CD4-positive, CD25-positive, alpha-beta regulatory T cell (primary cell): ENCODE measurements around the gene KRT35. TPM values are rescaled to one million over a fixed set of nuclear protein-coding genes. Genes with fewer than 3 reads are reported as not detected.

Source experiments
- ATAC-seq, 2 donors: fragments of 150-1000 bp; cut with Tn5 transposase; one replicate each; pipeline ENCODE4 v1.10.0; 2021; ENCODE audit warnings: low read depth in 2 of 2, moderate number of reproducible peaks in 2 of 2, moderate library complexity in 1 of 2
- DNase-seq, 3 donors: peaks; one replicate each; pipeline versions ENCODE4 v3.0.0 to v3.0.0-alpha.2; 2012 to 2022; ENCODE audit warnings: mixed read lengths in 1 of 3
- H3K27ac ChIP-seq: one replicate; pipeline ENCODE4 v1.7.0; 2013; ENCODE audit warnings: mild to moderate bottlenecking, low read length; ENCODE audit not compliant: insufficient read depth, poor library complexity, severe bottlenecking
- H3K27me3 ChIP-seq: one replicate; pipeline ENCODE4 v1.7.0; 2013; ENCODE audit warnings: low read length; ENCODE audit not compliant: control insufficient read depth, insufficient read depth
- H3K36me3 ChIP-seq: one replicate; pipeline ENCODE4 v1.7.0; 2013; ENCODE audit warnings: mild to moderate bottlenecking, low read length, moderate library complexity; ENCODE audit not compliant: control insufficient read depth, insufficient read depth
- H3K4me1 ChIP-seq: 2 replicates; pipeline ENCODE4 v1.7.0; 2013; ENCODE audit warnings: mild to moderate bottlenecking, low read length; ENCODE audit not compliant: insufficient read depth, control insufficient read depth, poor library complexity, severe bottlenecking
- H3K4me3 ChIP-seq: one replicate; pipeline ENCODE4 v1.7.0; 2013; ENCODE audit warnings: low read depth, mild to moderate bottlenecking, low read length, moderate library complexity
- H3K9me3 ChIP-seq, 2 experiments: 1 replicate in 1 of 2; 2 replicates in 1 of 2; pipeline ENCODE4 v1.7.0; 2013; ENCODE audit warnings: low read length in 2 of 2, mild to moderate bottlenecking in 1 of 2, moderate library complexity in 1 of 2; ENCODE audit not compliant: control insufficient read depth in 2 of 2
- H3K27ac Mint-ChIP-seq, 3 donors: one replicate each; pipeline ENCODE4 v1.8.0; 2020 to 2022; ENCODE audit warnings: mild to moderate bottlenecking in 3 of 3, mixed read lengths in 3 of 3, moderate library complexity in 2 of 3
- H3K27me3 Mint-ChIP-seq: one replicate; pipeline ENCODE4 v1.8.0; 2022; ENCODE audit warnings: mild to moderate bottlenecking, mixed read lengths
- H3K36me3 Mint-ChIP-seq: one replicate; pipeline ENCODE4 v1.8.0; 2020; ENCODE audit warnings: mixed read lengths
- H3K4me1 Mint-ChIP-seq, 4 donors: one replicate each; pipeline ENCODE4 v1.8.0; 2020 to 2022; ENCODE audit warnings: mixed read lengths in 4 of 4, mild to moderate bottlenecking in 1 of 4
- H3K4me3 Mint-ChIP-seq, 4 donors: one replicate each; pipeline ENCODE4 v1.8.0; 2020 to 2022; ENCODE audit warnings: mild to moderate bottlenecking in 4 of 4, mixed read lengths in 4 of 4, moderate library complexity in 3 of 4
- H3K9me3 Mint-ChIP-seq, 7 donors: one replicate each; pipeline ENCODE4 v1.8.0; 2020 to 2022; ENCODE audit warnings: mixed read lengths in 7 of 7, mild to moderate bottlenecking in 3 of 7, moderate library complexity in 2 of 7
- polyA plus RNA-seq, 4 donors: library from polyadenylated mRNA; unstranded; fragments of 300-500 nt; fragmentation: Illumina TruSeq; gene quantifications; one replicate each; pipeline ENCODE4 v1.2.3, GENCODE V29; 2021
- total RNA-seq: library from RNA; stranded (reverse); gene quantifications from one replicate; pipeline ENCODE4 v1.2.3, GENCODE V29; 2022

KRT35 gene
- total and polyA plus RNA-seq, 5 donors from 2014 or later, result not detected

DNA sequence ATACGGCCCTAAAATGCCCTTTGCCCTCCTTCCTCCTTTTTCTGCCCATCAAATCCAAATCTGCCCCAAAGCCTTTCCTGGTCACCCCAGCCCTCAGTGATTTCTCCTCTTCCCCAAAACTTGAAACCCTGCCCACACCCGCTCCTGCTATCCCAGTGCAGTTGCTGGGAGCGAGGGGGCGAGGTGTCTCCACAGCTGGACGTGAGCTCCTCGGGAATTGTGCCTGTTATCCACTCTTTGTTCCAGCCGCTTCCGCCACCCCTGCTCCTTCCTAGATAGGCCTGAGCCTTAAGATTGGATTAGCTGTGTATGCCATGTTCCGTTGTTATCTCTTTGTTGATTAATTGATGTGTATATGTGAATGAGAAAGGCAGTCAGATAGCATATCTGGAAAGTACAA, 2.6 kb upstream of the KRT35 start:
- Mint-ChIP-seq H3K4me3 (no peak overlapping the region), H3K36me3 (no peaks in the 10 kb centered on the region), H3K27ac (no peak overlapping the region), H3K27me3 (peaks cover 7% of the 10 kb centered on the region), H3K9me3 (no peaks in the 10 kb centered on the region), H3K4me1 (no peaks in the 10 kb centered on the region)
- H3K27ac ChIP-seq, result no peak overlapping the region
- no peaks in the 10 kb centered on the region for H3K27me3 ChIP-seq
- ATAC-seq (no peak), DNase-seq (no peak)
- H3K9me3 ChIP-seq, result no peaks in the 10 kb centered on the region
- no peaks in the 10 kb centered on the region for H3K4me1 ChIP-seq
- H3K4me3 ChIP-seq, result no peak overlapping the region
- H3K36me3 ChIP-seq, result no peaks in the 10 kb centered on the region

DNA sequence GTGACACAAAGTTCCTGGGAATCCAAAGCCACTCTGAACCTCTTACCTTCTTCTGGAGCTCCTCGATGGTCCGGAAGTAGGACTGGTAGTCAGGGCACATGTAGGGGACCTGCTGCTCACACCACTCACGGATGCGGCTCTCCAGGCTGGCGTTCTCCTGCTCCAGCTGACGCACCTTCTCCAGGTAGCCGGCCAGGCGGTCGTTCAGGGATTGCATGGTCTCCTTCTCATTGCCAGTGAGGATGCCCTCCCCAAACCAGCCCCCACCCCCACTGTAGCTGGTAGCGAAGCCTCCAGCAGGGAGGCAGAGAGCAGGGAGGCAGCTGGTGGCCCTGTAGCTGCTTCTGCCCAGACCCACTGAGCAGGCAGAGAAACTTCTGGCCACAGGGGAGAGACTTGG, 370 bp downstream of the KRT35 start:
- H3K9me3 Mint-ChIP-seq, result no peaks in the 10 kb centered on the region
- no peaks in the 10 kb centered on the region for H3K4me1 ChIP-seq
- H3K4me3 ChIP-seq, result no peak overlapping the region
- H3K27ac ChIP-seq, result no peak overlapping the region
- H3K27me3 Mint-ChIP-seq, result no peaks in the 10 kb centered on the region
- no peak for ATAC-seq
- no peaks in the 10 kb centered on the region for H3K27me3 ChIP-seq
- no peaks in the 10 kb centered on the region for H3K36me3 Mint-ChIP-seq
- DNase-seq, result no peak
- H3K36me3 ChIP-seq, result no peaks in the 10 kb centered on the region
- H3K9me3 ChIP-seq, result no peaks in the 10 kb centered on the region
- H3K27ac Mint-ChIP-seq, result no peak overlapping the region
- no peak overlapping the region for H3K4me3 Mint-ChIP-seq
- H3K4me1 Mint-ChIP-seq, result no peaks in the 10 kb centered on the region

DNA sequence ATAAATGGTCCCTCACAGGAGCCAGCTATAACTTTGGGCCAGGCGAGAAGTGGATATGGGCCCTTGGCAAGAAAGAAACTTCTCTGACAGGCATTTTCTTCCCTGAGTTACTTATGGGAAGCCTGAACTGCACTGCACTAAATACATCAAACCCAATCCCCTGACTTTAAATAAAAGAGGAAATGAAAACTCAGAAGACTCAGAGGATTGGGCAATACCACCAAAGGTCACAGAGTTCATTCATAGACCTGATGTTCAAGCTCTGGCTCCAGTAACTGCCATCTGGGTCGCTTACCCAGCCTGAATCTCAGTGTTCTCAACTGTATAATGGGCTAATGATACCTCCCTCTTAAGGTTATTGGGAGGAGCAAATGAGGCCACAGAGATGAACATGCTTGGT, 815 bp downstream of the KRT35 start:
- H3K36me3 ChIP-seq, result no peaks in the 10 kb centered on the region
- H3K36me3 Mint-ChIP-seq, result no peaks in the 10 kb centered on the region
- H3K9me3 ChIP-seq, result no peaks in the 10 kb centered on the region
- H3K4me3 ChIP-seq, result no peak overlapping the region
- no peaks in the 10 kb centered on the region for H3K4me1 Mint-ChIP-seq
- no peaks in the 10 kb centered on the region for H3K9me3 Mint-ChIP-seq
- H3K27ac Mint-ChIP-seq, result no peak overlapping the region
- no peak for DNase-seq
- H3K27ac ChIP-seq, result no peak overlapping the region
- H3K4me1 ChIP-seq, result no peaks in the 10 kb centered on the region
- H3K27me3 Mint-ChIP-seq, result no peaks in the 10 kb centered on the region
- H3K4me3 Mint-ChIP-seq, result no peak overlapping the region
- no peaks in the 10 kb centered on the region for H3K27me3 ChIP-seq
- no peak for ATAC-seq

DNA sequence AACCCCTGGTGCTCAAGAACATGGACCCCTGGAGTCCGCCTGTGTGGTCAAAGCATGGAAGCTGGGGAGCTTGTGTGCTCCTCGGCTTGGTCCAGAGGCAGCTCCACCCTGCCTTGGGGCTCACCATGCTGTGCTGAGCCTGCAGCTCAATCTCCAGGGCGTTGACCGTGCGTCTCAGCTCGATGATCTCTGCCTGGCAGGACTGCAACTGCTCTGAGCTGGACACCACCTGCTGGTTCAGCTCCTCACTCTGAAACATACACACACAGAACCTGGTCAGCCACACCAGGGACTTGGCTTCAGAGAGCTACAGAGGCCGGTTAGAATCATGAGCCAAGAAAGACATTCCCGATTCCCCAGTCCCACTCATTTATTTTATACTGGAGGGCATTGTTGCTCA, 2.7 kb downstream of the KRT35 start:
- no peaks in the 10 kb centered on the region for H3K4me1 Mint-ChIP-seq
- Histone ChIP-seq H3K4me1 (no peaks in the 10 kb centered on the region), H3K27me3 (no peaks in the 10 kb centered on the region), H3K27ac (no peak overlapping the region), H3K9me3 (no peaks in the 10 kb centered on the region), H3K4me3 (no peak overlapping the region), H3K36me3 (no peaks in the 10 kb centered on the region)
- no peak for ATAC-seq
- H3K27ac Mint-ChIP-seq, result no peak overlapping the region
- DNase-seq, result no peak
- H3K4me3 Mint-ChIP-seq, result no peak overlapping the region
- peaks cover 0 to 1% (median 0%) of the 10 kb centered on the region in 7 donors for H3K9me3 Mint-ChIP-seq
- H3K27me3 Mint-ChIP-seq, result no peaks in the 10 kb centered on the region
- H3K36me3 Mint-ChIP-seq, result no peaks in the 10 kb centered on the region

DNA sequence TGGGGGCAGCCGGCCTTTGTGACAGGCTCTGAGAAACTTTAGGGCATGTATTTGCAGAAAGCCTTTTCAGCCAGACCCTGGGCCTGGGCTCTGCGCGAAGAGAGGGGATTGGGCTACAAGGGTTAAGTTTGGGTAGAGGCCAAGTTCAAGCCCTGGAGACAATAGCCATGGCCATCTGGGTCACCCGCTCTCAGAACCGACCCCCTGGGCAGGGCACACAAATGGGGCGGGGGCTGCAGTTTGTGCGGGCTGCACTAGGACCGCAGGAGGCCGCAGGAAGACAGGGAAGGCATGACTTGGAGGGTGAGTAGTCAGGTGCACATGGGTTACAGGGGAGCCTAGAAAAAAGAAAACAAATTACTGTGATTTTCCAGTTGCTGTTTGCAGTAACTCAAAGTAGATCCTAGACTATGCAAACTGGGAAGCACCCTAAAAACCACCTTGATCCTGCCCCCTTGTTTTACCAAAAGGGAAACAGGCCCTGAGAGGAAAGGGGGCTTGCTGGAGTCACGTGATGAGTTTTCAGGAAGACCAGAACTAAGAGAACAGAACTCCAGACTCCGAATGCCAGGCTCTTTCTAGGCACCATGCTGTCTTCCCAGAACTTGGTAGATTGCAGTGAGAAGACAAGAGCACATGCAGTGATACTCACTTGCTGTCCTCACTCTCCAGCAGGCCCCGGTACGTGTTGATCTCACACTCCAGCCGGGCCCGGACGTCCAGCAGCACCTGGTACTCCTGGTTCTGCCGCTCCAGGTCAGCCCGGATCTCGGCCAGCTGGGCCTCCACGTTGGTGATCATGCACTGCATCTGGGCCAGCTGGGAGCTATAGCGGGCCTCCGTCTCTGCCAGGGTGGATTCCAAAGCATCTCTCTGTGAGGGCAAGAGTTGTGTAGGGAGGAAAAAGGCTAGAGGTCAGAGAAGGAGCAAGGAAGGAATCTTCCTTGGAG, 3.8 kb downstream of the KRT35 start:
- Mint-ChIP-seq H3K27me3 (no peaks in the 10 kb centered on the region), H3K9me3 (peaks cover 0 to 2% (median 0%) of the 10 kb centered on the region in 7 donors), H3K27ac (no peak overlapping the region), H3K4me3 (no peak overlapping the region), H3K36me3 (no peaks in the 10 kb centered on the region), H3K4me1 (no peaks in the 10 kb centered on the region)
- DNase-seq, result no peak
- H3K4me3 ChIP-seq, result no peak overlapping the region
- no peaks in the 10 kb centered on the region for H3K27me3 ChIP-seq
- ATAC-seq, result no peak
- no peaks in the 10 kb centered on the region for H3K36me3 ChIP-seq
- no peaks in the 10 kb centered on the region for H3K4me1 ChIP-seq
- H3K9me3 ChIP-seq, result no peaks in the 10 kb centered on the region
- no peak overlapping the region for H3K27ac ChIP-seq

DNA sequence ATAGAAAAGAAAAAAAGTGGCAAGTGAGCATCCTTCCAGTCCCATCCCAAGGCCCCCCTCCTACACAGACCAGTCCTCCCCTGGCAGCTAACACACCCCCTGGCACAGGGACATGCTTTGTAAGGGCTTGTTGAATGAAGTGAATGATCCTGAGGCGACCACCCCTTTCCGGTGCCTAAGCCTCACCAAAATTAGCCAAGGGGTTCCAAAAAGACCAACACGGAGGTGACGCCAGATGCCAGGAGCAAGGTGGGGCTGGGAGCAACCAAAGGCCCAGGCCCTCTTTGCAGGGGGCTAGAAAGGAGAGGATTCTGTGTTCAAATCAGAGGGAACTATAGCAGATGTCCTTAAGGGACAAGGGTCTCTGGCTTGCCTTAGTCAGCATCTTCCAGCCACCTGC, 5.5 kb downstream of the KRT35 start:
- ATAC-seq, result no peak
- DNase-seq, result no peak
- H3K9me3 Mint-ChIP-seq, result peaks cover 0 to 8% (median 2%) of the 10 kb centered on the region in 7 donors
- H3K36me3 ChIP-seq, result no peaks in the 10 kb centered on the region
- H3K36me3 Mint-ChIP-seq, result no peaks in the 10 kb centered on the region
- no peak overlapping the region for H3K4me3 Mint-ChIP-seq
- no peak overlapping the region for H3K27ac ChIP-seq
- no peaks in the 10 kb centered on the region for H3K4me1 Mint-ChIP-seq
- peaks cover 0 to 3% of the 10 kb centered on the region in 2 experiments for H3K9me3 ChIP-seq
- H3K4me3 ChIP-seq, result no peak overlapping the region
- H3K27ac Mint-ChIP-seq, result no peak overlapping the region
- no peaks in the 10 kb centered on the region for H3K27me3 ChIP-seq
- no peaks in the 10 kb centered on the region for H3K27me3 Mint-ChIP-seq
- H3K4me1 ChIP-seq, result no peaks in the 10 kb centered on the region

DNA sequence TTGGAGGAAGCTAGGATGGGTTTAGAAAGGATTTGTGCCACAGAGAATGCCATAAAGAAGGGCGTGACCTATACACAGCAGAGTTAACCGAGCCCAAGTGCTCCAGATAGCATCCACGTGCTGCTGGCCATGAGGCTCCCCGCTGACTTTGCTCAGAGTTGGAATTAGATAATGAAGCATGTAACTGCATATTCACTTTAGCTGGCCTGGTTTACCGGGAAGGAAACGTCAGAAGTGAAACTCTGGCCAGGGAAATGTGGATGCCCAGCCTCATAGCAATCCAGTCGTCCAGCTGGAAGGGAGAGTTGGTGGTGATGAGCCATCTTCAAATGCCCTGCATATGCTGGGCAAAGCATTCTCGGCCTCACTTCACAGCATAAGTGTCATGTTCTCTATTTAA, 6.1 kb downstream of the KRT35 start:
- Histone ChIP-seq H3K9me3 (peaks cover 0 to 3% of the 10 kb centered on the region in 2 experiments), H3K27ac (no peak overlapping the region), H3K36me3 (no peaks in the 10 kb centered on the region), H3K4me3 (no peak overlapping the region), H3K27me3 (no peaks in the 10 kb centered on the region), H3K4me1 (no peaks in the 10 kb centered on the region)
- Mint-ChIP-seq H3K36me3 (no peaks in the 10 kb centered on the region), H3K4me1 (no peaks in the 10 kb centered on the region), H3K4me3 (no peak overlapping the region), H3K9me3 (peaks cover 0 to 8% (median 2%) of the 10 kb centered on the region in 7 donors), H3K27me3 (no peaks in the 10 kb centered on the region), H3K27ac (no peak overlapping the region)
- ATAC-seq, result no peak
- DNase-seq, result no peak

DNA sequence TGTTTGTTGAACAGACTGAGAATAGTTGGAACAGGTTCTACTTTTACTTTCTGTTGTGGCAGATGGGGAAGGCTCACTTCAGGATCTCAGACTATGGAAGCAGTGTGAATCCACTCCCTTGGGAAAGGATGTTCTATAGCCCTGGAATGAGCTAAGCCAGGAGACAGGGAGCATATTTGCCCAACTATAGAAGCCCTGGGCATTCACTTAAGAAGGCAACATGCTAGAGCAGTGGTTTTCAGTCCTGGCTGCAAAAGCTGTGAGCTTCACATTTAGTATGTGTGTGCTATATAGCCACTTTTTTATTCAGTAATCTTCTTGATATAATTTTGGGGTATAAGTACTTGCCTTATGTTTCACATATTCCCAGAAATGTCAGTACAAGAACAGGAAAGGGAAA, 12.6 kb downstream of the KRT35 start:
- H3K9me3 ChIP-seq, result peaks cover 0 to 3% of the 10 kb centered on the region in 2 experiments
- Mint-ChIP-seq H3K36me3 (no peaks in the 10 kb centered on the region), H3K4me1 (no peaks in the 10 kb centered on the region), H3K4me3 (no peak overlapping the region), H3K9me3 (peaks cover 0 to 9% (median 2%) of the 10 kb centered on the region in 7 donors), H3K27me3 (peaks cover 11% of the 10 kb centered on the region), H3K27ac (no peak overlapping the region)
- no peaks in the 10 kb centered on the region for H3K4me1 ChIP-seq
- no peak overlapping the region for H3K4me3 ChIP-seq
- H3K36me3 ChIP-seq, result no peaks in the 10 kb centered on the region
- ATAC-seq (no peak), DNase-seq (no peak)
- H3K27me3 ChIP-seq, result peaks cover 2% of the 10 kb centered on the region
- H3K27ac ChIP-seq, result no peak overlapping the region
